Muscle of arm (tissue), 12 donors: ENCODE measurements around the gene SEZ6. TPM values are rescaled to one million over a fixed set of nuclear protein-coding genes. Genes with fewer than 3 reads are reported as not detected.

Experiments used
- DNase-seq: peaks from one replicate; pipeline ENCODE4 v3.0.0-alpha.2; 2013
- polyA plus RNA-seq, 12 donors: library from polyadenylated mRNA; unstranded; fragments of 120-200 nt; gene quantifications; one replicate each; pipeline ENCODE4 v1.2.1, GENCODE V29; 2013; ENCODE audit not compliant: insufficient read length in 12 of 12

Gene SEZ6
- polyA plus RNA-seq, 12 donors, result 0.07 to 0.70 (median 0.31) TPM; not detected in 4

- no peak for DNase-seq
Measured at GRCh38 chr17:29007456-29007855, 1.6 kb upstream of the SEZ6 start.

GRCh38 chr17:29004081-29004692 lies 1.6 kb downstream of the SEZ6 start:
- DNase-seq, result no peak

DNA sequence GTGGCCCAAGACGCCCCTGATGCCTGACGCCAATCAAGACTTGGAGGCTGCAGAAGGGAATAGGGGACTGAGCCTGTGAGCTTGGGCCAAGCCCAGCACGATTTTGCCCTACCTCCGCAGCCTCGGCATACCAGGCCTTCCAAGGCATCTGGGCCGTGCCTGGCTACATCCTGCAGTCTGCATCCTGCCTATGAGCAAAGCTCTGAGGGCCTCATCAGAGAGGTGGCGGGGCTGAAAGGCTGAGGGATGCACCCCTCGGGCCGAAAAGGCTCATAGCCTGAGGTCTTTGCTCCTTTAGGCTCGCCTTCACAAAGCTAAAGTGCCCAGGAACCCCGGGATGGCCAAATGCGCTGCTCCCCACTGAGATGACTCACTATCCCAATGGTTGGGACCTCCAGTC lies 2.5 kb downstream of the SEZ6 start:
- no peak for DNase-seq

- DNase-seq, result no peak
Measured at GRCh38 chr17:29002811-29003210, 3.0 kb downstream of the SEZ6 start.

DNA sequence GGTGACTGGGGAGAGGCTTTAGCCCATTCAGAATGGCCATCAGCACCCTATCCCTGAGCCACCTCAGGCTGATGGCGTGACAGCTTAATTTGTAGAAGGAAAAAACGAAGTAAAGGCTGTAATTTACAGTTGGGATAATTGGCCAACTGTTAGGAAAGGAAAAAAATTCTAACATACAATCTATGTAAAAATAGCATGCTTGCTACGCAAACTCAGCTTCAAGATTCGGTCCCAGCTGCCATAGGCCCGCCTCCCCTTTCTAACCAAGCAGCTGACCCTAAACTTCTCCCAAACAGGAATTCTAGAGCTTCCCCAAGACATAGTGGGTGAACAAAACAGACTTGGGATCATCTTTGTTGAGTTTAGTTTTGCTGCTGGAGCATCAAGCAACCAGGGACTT lies 4.9 kb downstream of the SEZ6 start:
- DNase-seq, result no peak

DNA sequence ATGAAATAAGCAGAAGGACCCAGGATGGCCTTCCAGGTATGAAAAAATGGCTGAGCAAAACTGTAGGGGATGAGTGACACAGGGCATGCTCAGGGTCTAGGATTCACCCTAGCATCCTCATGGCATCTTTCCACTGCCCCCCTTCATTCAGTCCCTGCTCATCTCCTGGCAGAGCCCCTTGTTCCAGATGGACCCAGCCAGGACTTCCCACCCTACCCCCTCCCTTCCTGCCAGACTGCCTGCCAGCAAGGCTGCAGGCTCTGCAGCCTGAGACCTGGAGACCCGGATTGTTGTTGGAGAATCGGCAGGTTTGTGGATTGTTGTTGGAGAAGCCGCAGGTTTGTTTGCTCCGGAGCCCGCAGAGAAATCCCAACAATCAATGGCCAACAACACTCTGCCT lies 6.6 kb downstream of the SEZ6 start:
- no peak for DNase-seq

- DNase-seq, result no peak
Measured at GRCh38 chr17:28997806-28998205, 8.0 kb downstream of the SEZ6 start.

DNA sequence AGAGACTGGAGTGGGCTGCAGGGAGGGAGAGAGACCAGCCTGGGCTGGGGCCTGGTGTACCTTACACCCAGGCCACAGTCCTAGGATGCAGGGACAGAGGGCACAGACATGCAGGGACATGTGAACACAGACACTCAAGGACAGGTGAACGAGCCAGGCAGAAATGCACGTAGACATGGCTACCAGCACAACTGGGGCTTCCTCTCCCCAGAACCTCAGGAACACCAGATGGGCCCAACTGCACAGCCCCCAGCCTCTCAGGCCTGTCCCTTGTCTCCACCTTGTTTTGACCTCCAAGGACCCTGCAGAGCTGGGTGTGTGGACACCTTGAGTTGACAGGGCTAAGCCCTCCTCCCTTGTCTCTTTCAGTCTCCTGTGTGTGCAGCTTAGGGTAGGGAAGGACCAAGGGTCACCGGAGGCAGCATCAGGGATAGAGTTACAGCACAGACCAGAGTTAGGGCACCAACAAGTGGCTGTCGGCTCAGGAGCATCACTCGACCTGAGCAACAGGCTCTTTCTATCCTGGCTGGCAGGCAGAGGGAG lies 9.2 kb downstream of the SEZ6 start:
- no peak for DNase-seq

- no peak for DNase-seq
Measured at GRCh38 chr17:28993645-28994426, 12.0 kb downstream of the SEZ6 start.

- no peak for DNase-seq
Measured at GRCh38 chr17:28992625-28993600, 12.9 kb downstream of the SEZ6 start.

DNA sequence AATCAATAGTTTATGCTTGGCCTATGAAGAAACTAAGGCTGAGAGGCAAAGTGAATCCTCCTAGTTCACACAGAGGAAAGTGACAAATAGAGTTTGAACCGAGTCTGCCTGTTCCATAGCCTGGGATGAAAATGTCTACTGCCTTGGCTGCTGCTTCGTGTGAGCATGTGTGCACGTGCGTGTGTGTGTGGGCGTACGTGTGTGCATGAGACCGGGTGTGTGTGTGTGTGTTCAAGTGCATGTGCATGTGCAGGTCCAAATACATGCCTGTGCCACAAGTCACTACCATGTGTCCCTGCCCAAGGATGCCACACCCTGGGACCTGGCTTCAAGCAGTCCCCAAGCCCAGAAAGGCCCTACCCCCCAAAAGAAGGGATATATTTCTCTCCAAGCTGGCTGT lies 13.6 kb downstream of the SEZ6 start:
- DNase-seq, result no peak

DNA sequence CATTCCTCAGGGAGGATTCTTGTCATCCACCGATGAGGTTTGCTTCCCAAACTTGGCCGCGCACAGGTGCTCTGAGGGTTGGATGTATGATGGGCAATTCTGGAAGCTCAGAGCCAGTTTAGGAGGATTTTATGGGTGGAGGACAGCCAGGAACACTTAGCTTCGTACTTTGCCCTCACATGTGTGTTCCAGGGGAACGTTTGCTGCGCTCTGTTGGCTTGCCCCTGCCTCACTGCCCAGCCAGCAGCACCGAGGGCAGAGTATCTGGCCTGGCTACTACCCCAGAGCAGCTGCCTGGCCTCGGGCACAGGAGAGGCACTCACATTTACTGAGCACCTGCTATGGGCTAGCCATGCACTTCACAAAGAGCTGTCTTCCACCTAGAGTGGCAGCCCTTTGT lies 14.1 kb downstream of the SEZ6 start:
- no peak for DNase-seq

DNA sequence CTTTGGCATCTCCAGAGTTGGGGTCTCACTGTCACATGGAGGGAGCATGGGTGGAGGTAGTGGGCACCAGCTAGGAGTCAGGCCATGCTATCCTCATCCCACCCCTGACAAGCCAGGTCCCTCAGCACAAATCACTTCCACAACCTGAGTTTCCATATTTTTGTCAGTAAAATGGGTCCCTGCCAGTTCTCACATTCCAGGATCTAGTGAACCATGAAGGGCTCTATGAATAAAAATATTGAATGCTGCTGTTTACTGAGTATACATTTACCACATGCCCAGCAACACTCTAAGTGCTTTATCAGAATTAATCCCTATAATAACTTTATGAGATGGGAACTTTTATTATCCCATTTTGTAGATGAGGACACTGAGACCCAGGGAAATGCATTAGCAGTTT lies 16.8 kb downstream of the SEZ6 start:
- no peak for DNase-seq

GRCh38 chr17:28988475-28988874 lies 17.4 kb downstream of the SEZ6 start:
- no peak for DNase-seq

- DNase-seq, result no peak
Measured at GRCh38 chr17:28986714-28987655, 18.8 kb downstream of the SEZ6 start.

DNA sequence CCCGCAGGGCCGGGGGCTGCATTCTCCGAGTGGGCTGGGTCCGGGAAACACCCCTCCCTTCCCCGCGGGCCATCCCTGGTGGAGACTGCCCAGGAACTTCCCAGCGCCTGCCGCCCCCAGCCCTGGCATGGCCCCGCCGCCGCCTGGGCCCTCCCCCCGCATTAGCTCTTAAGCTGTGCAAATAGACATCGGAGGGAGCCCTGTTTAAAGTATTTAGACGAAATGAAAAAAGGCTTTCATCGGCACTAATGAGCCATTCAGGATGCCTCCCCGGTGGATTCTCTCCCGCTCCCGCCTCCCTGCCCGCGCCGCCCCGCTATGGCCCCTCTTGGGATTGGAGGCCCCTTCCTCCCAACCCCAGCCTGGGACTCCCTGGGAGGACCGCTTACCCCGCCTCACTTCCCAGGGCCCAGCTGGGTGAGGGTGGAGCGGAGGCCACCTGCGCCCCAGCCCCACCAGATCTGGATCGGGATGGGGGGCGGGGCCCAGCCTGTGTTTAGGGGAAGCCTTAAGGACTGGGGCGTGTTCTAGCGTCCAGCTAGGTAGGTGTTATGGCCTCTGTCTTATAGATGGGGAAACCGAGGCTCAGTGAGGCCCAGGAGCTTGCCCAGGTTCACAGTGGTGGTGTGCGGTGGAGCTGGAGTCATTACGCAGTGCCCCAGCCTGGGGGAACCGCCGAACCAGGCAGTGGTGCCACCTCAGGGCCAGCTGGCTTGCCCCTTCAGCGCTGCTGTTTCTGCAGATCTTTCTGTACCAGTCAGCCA lies 19.7 kb downstream of the SEZ6 start:
- DNase-seq, result no peak

- DNase-seq, result no peak
Measured at GRCh38 chr17:28983286-28984230, 22.3 kb downstream of the SEZ6 start.

- no peak for DNase-seq
Measured at GRCh38 chr17:28982131-28982793, 23.6 kb downstream of the SEZ6 start.
